ENCODE results near the gene IRF9.

- no peak for TF ChIP-seq CTCF (IDR thresholded peaks at IDR 0.05; ENCODE audit: insufficient read depth, low read length)
- TF ChIP-seq, protein P1, sequence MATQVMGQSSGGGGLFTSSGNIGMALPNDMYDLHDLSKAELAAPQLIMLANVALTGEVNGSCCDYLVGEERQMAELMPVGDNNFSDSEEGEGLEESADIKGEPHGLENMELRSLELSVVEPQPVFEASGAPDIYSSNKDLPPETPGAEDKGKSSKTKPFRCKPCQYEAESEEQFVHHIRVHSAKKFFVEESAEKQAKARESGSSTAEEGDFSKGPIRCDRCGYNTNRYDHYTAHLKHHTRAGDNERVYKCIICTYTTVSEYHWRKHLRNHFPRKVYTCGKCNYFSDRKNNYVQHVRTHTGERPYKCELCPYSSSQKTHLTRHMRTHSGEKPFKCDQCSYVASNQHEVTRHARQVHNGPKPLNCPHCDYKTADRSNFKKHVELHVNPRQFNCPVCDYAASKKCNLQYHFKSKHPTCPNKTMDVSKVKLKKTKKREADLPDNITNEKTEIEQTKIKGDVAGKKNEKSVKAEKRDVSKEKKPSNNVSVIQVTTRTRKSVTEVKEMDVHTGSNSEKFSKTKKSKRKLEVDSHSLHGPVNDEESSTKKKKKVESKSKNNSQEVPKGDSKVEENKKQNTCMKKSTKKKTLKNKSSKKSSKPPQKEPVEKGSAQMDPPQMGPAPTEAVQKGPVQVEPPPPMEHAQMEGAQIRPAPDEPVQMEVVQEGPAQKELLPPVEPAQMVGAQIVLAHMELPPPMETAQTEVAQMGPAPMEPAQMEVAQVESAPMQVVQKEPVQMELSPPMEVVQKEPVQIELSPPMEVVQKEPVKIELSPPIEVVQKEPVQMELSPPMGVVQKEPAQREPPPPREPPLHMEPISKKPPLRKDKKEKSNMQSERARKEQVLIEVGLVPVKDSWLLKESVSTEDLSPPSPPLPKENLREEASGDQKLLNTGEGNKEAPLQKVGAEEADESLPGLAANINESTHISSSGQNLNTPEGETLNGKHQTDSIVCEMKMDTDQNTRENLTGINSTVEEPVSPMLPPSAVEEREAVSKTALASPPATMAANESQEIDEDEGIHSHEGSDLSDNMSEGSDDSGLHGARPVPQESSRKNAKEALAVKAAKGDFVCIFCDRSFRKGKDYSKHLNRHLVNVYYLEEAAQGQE (IDR thresholded peaks at IDR 0.05; ENCODE audit: insufficient replicate concordance, low read depth), result no peak
These were observed 43.4 kb downstream of the IRF9 start for GRCh38 chr14:24204163-24205146.

All from HL-60 (cell line).